Measurements from ENCODE around the gene DIDO1. TPM values are rescaled to one million over a fixed set of nuclear protein-coding genes. Genes with fewer than 3 reads are reported as not detected.

DIDO1 gene
- polyA plus RNA-seq, 3 donors from 2014 or later, result 23.1 to 48.8 (median 37.7) TPM

DNA sequence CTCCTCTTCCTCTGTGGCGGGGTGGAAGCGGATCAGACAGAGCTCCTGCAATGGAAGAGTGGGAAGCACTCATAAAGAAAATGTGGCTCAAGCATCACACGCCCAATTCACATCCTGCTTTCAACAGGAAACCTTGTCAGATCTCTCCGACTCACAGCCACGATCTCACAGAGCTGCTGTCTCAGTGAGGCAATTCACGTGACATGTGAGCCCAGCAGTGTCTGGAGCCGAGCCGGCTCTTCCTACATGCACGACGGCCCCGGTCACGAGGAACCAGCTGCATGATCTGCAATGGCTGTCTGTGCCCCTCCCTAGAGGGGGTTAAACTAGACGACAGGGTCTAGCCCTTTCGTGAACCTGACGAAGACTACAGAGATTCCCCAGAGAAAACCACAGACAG lies 35.2 kb downstream of the DIDO1 start:
- Mint-ChIP-seq H3K27ac (peak overlapping the region in 3 of 6 donors; percentile 34 to 69 (median 67)), H3K9me3 (no peaks in the 10 kb centered on the region), H3K4me1 (peaks cover 10 to 22% of the 10 kb centered on the region in 2 donors), H3K27me3 (ENCODE audit: low read depth in 3 of 3) (peaks cover 0 to 10% (median 2%) of the 10 kb centered on the region in 3 donors), H3K4me3 (no peak overlapping the region), H3K36me3 (peaks cover 20 to 70% (median 23%) of the 10 kb centered on the region in 3 donors)
- no peak for DNase-seq

GRCh38 chr20:62890444-62890843 lies 35.9 kb downstream of the DIDO1 start:
- peaks cover 10 to 21% of the 10 kb centered on the region in 2 donors for H3K4me1 Mint-ChIP-seq
- peaks cover 2 to 9% (median 2%) of the 10 kb centered on the region in 3 donors for H3K27me3 Mint-ChIP-seq (ENCODE audit: low read depth in 3 of 3)
- peaks cover 20 to 70% (median 23%) of the 10 kb centered on the region in 3 donors for H3K36me3 Mint-ChIP-seq
- peak overlapping the region in 1 of 6 donors; percentile 67 for H3K27ac Mint-ChIP-seq
- H3K4me3 Mint-ChIP-seq, result no peak overlapping the region
- DNase-seq, result no peak
- no peaks in the 10 kb centered on the region for H3K9me3 Mint-ChIP-seq

DNA sequence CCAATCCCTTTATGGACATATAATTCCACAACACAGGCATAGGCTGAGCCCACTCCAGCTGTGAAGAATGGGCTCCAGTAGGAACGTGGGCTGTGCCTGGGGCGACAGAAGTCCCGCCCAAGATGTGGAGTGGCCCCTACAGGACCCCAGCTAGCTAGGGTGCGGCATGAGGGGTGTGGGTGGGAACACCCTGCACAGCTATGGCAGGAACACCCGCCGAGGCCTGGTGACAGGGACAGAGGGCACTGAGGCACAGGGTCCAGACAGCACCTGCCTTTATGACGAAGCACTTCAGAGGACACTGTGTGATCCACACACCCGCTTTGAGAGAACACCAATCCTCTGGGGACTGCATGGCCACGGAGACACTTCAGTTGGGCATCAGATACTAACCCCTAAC lies 36.4 kb downstream of the DIDO1 start:
- no peak for DNase-seq
- Mint-ChIP-seq H3K27me3 (ENCODE audit: low read depth in 3 of 3) (peaks cover 2 to 5% (median 2%) of the 10 kb centered on the region in 3 donors), H3K36me3 (peaks cover 17 to 64% (median 23%) of the 10 kb centered on the region in 3 donors), H3K27ac (no peak overlapping the region), H3K9me3 (no peaks in the 10 kb centered on the region), H3K4me3 (no peak overlapping the region), H3K4me1 (peaks cover 10 to 21% of the 10 kb centered on the region in 2 donors)

GRCh38 chr20:62889411-62889810 lies 36.9 kb downstream of the DIDO1 start:
- H3K9me3 Mint-ChIP-seq, result no peaks in the 10 kb centered on the region

GRCh38 chr20:62888910-62889309 lies 37.4 kb downstream of the DIDO1 start:
- Mint-ChIP-seq H3K27me3 (ENCODE audit: low read depth in 3 of 3) (peaks cover 2 to 5% (median 2%) of the 10 kb centered on the region in 3 donors), H3K4me3 (no peak overlapping the region), H3K9me3 (no peaks in the 10 kb centered on the region), H3K4me1 (peaks cover 10 to 21% of the 10 kb centered on the region in 2 donors), H3K36me3 (peaks cover 17 to 56% (median 18%) of the 10 kb centered on the region in 3 donors), H3K27ac (no peak overlapping the region)
- no peak for DNase-seq

More at GRCh38 chr20:62889411-62889810, 36.9 kb downstream of the DIDO1 start:
- Mint-ChIP-seq H3K4me1 (peaks cover 10 to 21% of the 10 kb centered on the region in 2 donors), H3K4me3 (no peak overlapping the region), H3K36me3 (peaks cover 17 to 61% (median 23%) of the 10 kb centered on the region in 3 donors), H3K27ac (peak overlapping the region in 1 of 6 donors; percentile 7), H3K27me3 (ENCODE audit: low read depth in 3 of 3) (peaks cover 2 to 5% (median 2%) of the 10 kb centered on the region in 3 donors)
- DNase-seq, result no peak

GRCh38 chr20:62888406-62888805 lies 37.9 kb downstream of the DIDO1 start:
- Mint-ChIP-seq H3K27ac (no peak overlapping the region), H3K4me1 (peaks cover 10 to 21% of the 10 kb centered on the region in 2 donors), H3K27me3 (ENCODE audit: low read depth in 3 of 3) (peaks cover 2 to 3% (median 2%) of the 10 kb centered on the region in 3 donors), H3K36me3 (peaks cover 17 to 52% (median 18%) of the 10 kb centered on the region in 3 donors), H3K4me3 (no peak overlapping the region), H3K9me3 (no peaks in the 10 kb centered on the region)
- DNase-seq, result no peak

DNA sequence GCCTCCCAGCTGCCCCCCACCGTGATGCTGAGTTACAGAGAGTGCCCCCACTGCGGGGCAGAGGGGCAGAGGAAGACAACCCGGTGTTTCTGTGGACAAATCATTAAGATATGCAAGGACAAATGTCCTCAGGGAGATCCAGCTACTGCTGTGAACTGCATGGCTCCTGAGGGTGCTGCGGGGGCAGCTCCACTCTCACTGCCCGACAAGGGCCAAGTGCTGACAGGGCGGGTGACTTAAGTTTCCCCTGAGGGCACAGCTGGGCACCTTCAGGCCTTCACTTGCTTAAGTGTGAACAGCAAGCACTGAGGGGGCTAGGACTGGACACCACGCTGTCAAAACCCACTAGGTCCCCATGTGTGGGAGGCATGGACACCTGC lies 38.5 kb downstream of the DIDO1 start:
- H3K4me1 Mint-ChIP-seq, result peaks cover 10 to 21% of the 10 kb centered on the region in 2 donors
- peak overlapping the region in 2 of 5 donors; percentile 21 to 35 for H3K4me3 Mint-ChIP-seq
- DNase-seq, result no peak
- peaks cover 17 to 48% (median 18%) of the 10 kb centered on the region in 3 donors for H3K36me3 Mint-ChIP-seq
- H3K9me3 Mint-ChIP-seq, result no peaks in the 10 kb centered on the region
- peak overlapping the region in 3 of 6 donors; percentile 41 to 79 (median 65) for H3K27ac Mint-ChIP-seq
- peaks cover 2 to 3% (median 2%) of the 10 kb centered on the region in 3 donors for H3K27me3 Mint-ChIP-seq (ENCODE audit: low read depth in 3 of 3)

GRCh38 chr20:62887152-62887859 lies 39.0 kb downstream of the DIDO1 start:
- Mint-ChIP-seq H3K9me3 (no peaks in the 10 kb centered on the region), H3K4me1 (peaks cover 10 to 21% of the 10 kb centered on the region in 2 donors), H3K27me3 (ENCODE audit: low read depth in 3 of 3) (peaks cover 2 to 3% (median 2%) of the 10 kb centered on the region in 3 donors), H3K36me3 (peaks cover 14 to 42% (median 18%) of the 10 kb centered on the region in 3 donors), H3K4me3 (peak overlapping the region in 2 of 5 donors; percentile 21 to 35), H3K27ac (peak overlapping the region in 5 of 6 donors; percentile 8 to 79 (median 45))
- DNase-seq, result peak; percentile 49 to 67 (median 53)

DNA sequence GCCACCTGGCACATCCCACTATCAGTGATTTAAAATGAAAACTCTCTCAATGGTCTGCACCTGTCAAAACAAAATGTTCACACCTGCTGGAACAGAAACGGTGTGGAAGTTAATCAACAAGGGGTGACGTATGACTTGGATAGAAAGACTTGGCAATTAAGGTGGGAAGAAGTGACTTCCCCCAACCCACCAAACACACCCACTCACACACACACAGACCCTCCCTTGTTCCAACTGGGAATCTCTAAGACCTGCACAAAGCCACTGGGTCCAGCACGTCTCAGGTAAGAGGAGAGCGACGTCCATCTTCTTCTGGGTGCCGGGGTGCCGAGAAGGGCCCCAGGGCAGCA lies 39.6 kb downstream of the DIDO1 start:
- H3K4me1 Mint-ChIP-seq, result peaks cover 5 to 21% of the 10 kb centered on the region in 2 donors
- H3K27me3 Mint-ChIP-seq (ENCODE audit: low read depth in 3 of 3), result peaks cover 2 to 4% (median 3%) of the 10 kb centered on the region in 3 donors
- peak overlapping the region in 3 of 6 donors; percentile 45 to 65 (median 50) for H3K27ac Mint-ChIP-seq
- H3K4me3 Mint-ChIP-seq, result no peak overlapping the region
- peaks cover 8 to 42% (median 14%) of the 10 kb centered on the region in 3 donors for H3K36me3 Mint-ChIP-seq
- H3K9me3 Mint-ChIP-seq, result no peaks in the 10 kb centered on the region
- no peak for DNase-seq

GRCh38 chr20:62885896-62886708 lies 40.2 kb downstream of the DIDO1 start:
- Mint-ChIP-seq H3K4me1 (peaks cover 0 to 19% of the 10 kb centered on the region in 2 donors), H3K4me3 (no peak overlapping the region), H3K27ac (peak overlapping the region in 2 of 6 donors; percentile 22 to 65)

GRCh38 chr20:62885046-62885895 lies 41.0 kb downstream of the DIDO1 start:
- DNase-seq, result no peak
- Mint-ChIP-seq H3K27me3 (ENCODE audit: low read depth in 3 of 3) (peaks cover 2 to 5% (median 3%) of the 10 kb centered on the region in 3 donors), H3K36me3 (peaks cover 5 to 33% (median 10%) of the 10 kb centered on the region in 3 donors), H3K4me1 (peaks cover 0 to 16% of the 10 kb centered on the region in 2 donors), H3K9me3 (no peaks in the 10 kb centered on the region), H3K4me3 (no peak overlapping the region), H3K27ac (peak overlapping the region in 2 of 6 donors; percentile 45 to 59)

More at GRCh38 chr20:62885896-62886708, 40.2 kb downstream of the DIDO1 start:
- H3K27me3 Mint-ChIP-seq (ENCODE audit: low read depth in 3 of 3), result peaks cover 2 to 5% (median 3%) of the 10 kb centered on the region in 3 donors
- no peak for DNase-seq
- peaks cover 7 to 41% (median 14%) of the 10 kb centered on the region in 3 donors for H3K36me3 Mint-ChIP-seq
- H3K9me3 Mint-ChIP-seq, result no peaks in the 10 kb centered on the region

- Mint-ChIP-seq H3K27ac (no peak overlapping the region), H3K27me3 (ENCODE audit: low read depth in 3 of 3) (peaks cover 2 to 5% (median 3%) of the 10 kb centered on the region in 3 donors)
- DNase-seq, result no peak
These were observed 41.7 kb downstream of the DIDO1 start for GRCh38 chr20:62884556-62884955.

DNA sequence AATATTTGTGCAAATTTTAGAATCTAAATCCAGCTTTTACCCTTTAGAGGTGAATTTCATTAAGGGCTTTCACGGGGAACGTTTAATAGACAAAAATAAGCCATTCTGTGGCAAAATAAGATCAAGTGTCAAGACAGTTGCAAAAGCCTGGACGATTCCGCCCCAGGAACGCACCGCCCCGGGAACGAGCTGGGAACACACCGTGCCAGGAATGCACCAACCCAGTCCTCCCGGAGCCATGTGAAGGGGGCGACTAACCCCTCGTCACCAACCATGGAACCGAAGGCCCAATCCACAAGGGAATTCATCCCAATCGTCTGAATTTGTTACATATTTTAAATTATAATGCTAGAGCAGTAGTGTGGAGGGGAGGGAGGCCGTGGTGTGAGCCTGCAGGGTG lies 43.9 kb downstream of the DIDO1 start:
- Mint-ChIP-seq H3K4me1 (peaks cover 5 to 15% of the 10 kb centered on the region in 2 donors), H3K27ac (no peak overlapping the region), H3K4me3 (no peak overlapping the region), H3K9me3 (no peaks in the 10 kb centered on the region), H3K36me3 (peaks cover 5 to 19% (median 10%) of the 10 kb centered on the region in 3 donors), H3K27me3 (ENCODE audit: low read depth in 3 of 3) (peaks cover 0 to 5% (median 2%) of the 10 kb centered on the region in 3 donors)
- no peak for DNase-seq

More at GRCh38 chr20:62884556-62884955, 41.7 kb downstream of the DIDO1 start:
- Mint-ChIP-seq H3K4me1 (peaks cover 0 to 16% of the 10 kb centered on the region in 2 donors), H3K4me3 (no peak overlapping the region), H3K9me3 (no peaks in the 10 kb centered on the region), H3K36me3 (peaks cover 5 to 25% (median 10%) of the 10 kb centered on the region in 3 donors)
